Body of pancreas (tissue), 4 donors: Measurements from ENCODE around the gene SLC12A7. TPM values are rescaled to one million over a fixed set of nuclear protein-coding genes. Genes with fewer than 3 reads are reported as not detected.

Experiments
- ATAC-seq: fragments of 150-250 bp; one replicate; pipeline ENCODE4 v1.9.1; 2016
- DNase-seq, 4 donors: peaks; one replicate each; pipeline ENCODE4 v3.0.0-alpha.2; 2019
- H3K27ac ChIP-seq, 4 donors: fragments of 200-600 bp; sonication (generic); 1 replicate in 3 of 4; 2 replicates in 1 of 4; pipeline versions ENCODE4 v1.5.1 to v1.6.1; 2016 to 2019; ENCODE audit warnings: mild to moderate bottlenecking in 1 of 4, mixed read lengths in 1 of 4, moderate library complexity in 1 of 4
- H3K27me3 ChIP-seq, 2 donors: fragments of 200-600 bp; sonication (generic); one replicate each; pipeline ENCODE4 v1.6.0; 2016; ENCODE audit warnings: mild to moderate bottlenecking in 1 of 2
- H3K36me3 ChIP-seq, 2 donors: fragments of 200-600 bp; sonication (generic); replicated peaks in 1 of 2; 2 replicates each; pipeline ENCODE4 v1.5.1; 2016; ENCODE audit warnings: low read depth in 2 of 2; ENCODE audit not compliant: insufficient read depth in 1 of 2
- H3K4me1 ChIP-seq: fragments of 200-600 bp; sonication (generic); one replicate; pipeline ENCODE4 v1.6.0; 2016
- H3K4me3 ChIP-seq, 2 donors: fragments of 200-600 bp; sonication (generic); 1 replicate in 1 of 2; 2 replicates in 1 of 2; pipeline ENCODE4 v1.5.1; 2016 to 2019
- H3K9me3 ChIP-seq, 3 donors: fragments of 200-600 bp; sonication (generic); 1 replicate in 2 of 3; 2 replicates in 1 of 3; pipeline ENCODE4 v1.5.1; 2016
- POLR2A ChIP-seq, 3 donors: fragments of 450-650 bp; IDR thresholded peaks; one replicate each; pipeline ENCODE4 v1.6.1; 2016; ENCODE audit warnings: antibody characterized with exemption in 3 of 3, mild to moderate bottlenecking in 2 of 3
- WGBS, 2 donors: methylation state at CpG; one replicate each; pipeline ENCODE4 v1.1.5; 2017; 5-methylcytosine and 5-hydroxymethylcytosine counted together
- intact Hi-C: fragments of 100-400 bp; cut with DNase I; formaldehyde crosslinking; loops from one replicate; pipeline ENCODE4 v1.15.1; 2023
- total RNA-seq, 2 donors: library from RNA; depleted of rRNA; stranded (reverse); fragments of >200 nt; gene quantifications; one replicate each; pipeline ENCODE4 v1.1.0, GENCODE V29; 2016
- TF ChIP-seq, protein P1 (sequence below), 7 experiments: fragments of 450-650 bp in 4 of 7; fragments of 200-600 bp in 3 of 7; sonication (generic) in 3 of 7; IDR thresholded peaks; one replicate each; pipeline ENCODE4 v1.5.1; 2016 to 2019; ENCODE audit warnings: antibody characterized with exemption in 7 of 7

Gene SLC12A7
- total RNA-seq, 2 donors from 2014 or later, result 35.5 to 42.8 TPM

DNA sequence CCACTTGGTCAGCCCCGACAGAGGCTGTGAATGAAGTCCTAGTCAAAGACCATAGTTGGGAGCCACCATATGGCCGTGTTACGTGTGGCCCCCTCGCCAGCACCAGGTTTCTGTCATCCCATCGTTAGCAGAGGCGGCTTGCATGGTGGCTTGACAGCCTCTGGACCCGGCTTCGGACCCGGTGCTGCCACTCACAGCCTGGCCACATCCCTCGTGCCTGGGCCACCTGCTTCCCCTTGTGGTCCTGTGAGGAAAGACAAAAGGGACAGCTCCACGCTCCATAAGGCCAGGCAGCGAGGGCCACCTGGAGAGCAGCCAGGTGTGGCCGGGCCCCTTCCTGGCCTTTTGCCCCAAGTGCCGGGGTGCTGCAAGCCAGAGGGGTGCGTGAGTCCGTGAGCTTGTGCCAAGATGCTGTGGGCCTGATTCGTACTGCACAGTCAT, 97.1 kb downstream of the SLC12A7 start:
- DNase-seq (no peak), ATAC-seq (no peak)
- 48 to 63% methylated on average over 16 to 17 of the region's 17 CpGs for WGBS, 2 donors
- no peak overlapping the region for H3K4me3 ChIP-seq
- peaks cover 0 to 1% of the 10 kb centered on the region in 2 donors for H3K27me3 ChIP-seq
- intact Hi-C loops, result no loop called here
- no peak for TF ChIP-seq POLR2A (IDR thresholded peaks at IDR 0.05)
- TF ChIP-seq, protein P1, sequence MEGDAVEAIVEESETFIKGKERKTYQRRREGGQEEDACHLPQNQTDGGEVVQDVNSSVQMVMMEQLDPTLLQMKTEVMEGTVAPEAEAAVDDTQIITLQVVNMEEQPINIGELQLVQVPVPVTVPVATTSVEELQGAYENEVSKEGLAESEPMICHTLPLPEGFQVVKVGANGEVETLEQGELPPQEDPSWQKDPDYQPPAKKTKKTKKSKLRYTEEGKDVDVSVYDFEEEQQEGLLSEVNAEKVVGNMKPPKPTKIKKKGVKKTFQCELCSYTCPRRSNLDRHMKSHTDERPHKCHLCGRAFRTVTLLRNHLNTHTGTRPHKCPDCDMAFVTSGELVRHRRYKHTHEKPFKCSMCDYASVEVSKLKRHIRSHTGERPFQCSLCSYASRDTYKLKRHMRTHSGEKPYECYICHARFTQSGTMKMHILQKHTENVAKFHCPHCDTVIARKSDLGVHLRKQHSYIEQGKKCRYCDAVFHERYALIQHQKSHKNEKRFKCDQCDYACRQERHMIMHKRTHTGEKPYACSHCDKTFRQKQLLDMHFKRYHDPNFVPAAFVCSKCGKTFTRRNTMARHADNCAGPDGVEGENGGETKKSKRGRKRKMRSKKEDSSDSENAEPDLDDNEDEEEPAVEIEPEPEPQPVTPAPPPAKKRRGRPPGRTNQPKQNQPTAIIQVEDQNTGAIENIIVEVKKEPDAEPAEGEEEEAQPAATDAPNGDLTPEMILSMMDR (IDR thresholded peaks at IDR 0.05), result no peak
- H3K4me1 ChIP-seq, result peaks cover 15% of the 10 kb centered on the region
- H3K27ac ChIP-seq, result no peak overlapping the region
- no peaks in the 10 kb centered on the region for H3K36me3 ChIP-seq
- H3K9me3 ChIP-seq, result no peaks in the 10 kb centered on the region

DNA sequence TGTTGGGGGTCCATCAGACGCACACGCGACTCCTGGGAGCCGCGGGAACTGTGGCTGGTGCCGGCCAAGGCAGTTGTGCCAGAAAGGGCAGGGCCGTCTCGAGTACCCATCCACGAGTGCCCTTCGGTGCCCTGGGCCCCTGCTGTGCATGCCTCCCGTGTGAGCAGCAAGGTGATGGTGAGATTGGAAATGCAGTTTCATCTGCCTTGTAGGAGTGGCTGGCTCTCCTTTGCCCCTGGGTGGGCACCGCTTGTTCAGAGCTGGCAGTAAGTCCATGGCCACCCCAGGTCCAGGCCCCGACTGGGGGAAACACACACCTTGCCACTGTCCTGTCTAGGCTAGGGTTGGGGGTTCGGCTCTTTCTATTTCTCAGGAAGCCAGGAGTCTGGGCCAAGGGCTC, 97.5 kb downstream of the SLC12A7 start:
- DNase-seq (no peak), ATAC-seq (no peak)
- intact Hi-C loops, result no loop called here
- H3K9me3 ChIP-seq, result no peaks in the 10 kb centered on the region
- WGBS, 2 donors, result 59 to 77% methylated on average over 4 to 10 of the region's 14 CpGs
- H3K4me1 ChIP-seq, result peaks cover 19% of the 10 kb centered on the region
- H3K27me3 ChIP-seq, result peaks cover 0 to 6% of the 10 kb centered on the region in 2 donors
- no peak for TF ChIP-seq POLR2A (IDR thresholded peaks at IDR 0.05)
- TF ChIP-seq, protein P1 (IDR thresholded peaks at IDR 0.05), result no peak
- no peak overlapping the region for H3K4me3 ChIP-seq
- no peaks in the 10 kb centered on the region for H3K36me3 ChIP-seq
- H3K27ac ChIP-seq, result no peak overlapping the region

DNA sequence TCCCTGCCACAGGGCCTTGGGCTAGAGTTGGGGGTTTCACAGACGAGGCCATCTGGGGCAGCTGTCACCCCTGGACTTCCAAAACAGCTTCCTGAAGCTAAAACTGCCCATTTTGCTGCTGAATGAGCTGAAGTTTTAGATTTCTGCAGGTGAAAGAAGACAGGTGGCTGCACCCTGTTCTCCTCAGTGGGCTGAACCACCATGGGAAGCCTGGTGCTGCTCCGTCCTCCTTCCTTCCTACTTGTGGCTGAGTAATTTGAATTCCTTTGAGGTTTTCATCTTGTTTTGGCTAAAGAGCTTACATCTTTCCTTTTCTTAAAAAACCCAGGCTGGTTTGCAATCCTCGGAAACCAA, 97.9 kb downstream of the SLC12A7 start:
- intact Hi-C loops, result no loop called here
- TF ChIP-seq, protein P1 (IDR thresholded peaks at IDR 0.05), result no peak
- no peak for TF ChIP-seq POLR2A (IDR thresholded peaks at IDR 0.05)
- Histone ChIP-seq H3K9me3 (no peaks in the 10 kb centered on the region), H3K4me1 (peaks cover 23% of the 10 kb centered on the region), H3K27me3 (peaks cover 0 to 8% of the 10 kb centered on the region in 2 donors), H3K27ac (no peak overlapping the region), H3K4me3 (no peak overlapping the region), H3K36me3 (no peaks in the 10 kb centered on the region)
- DNase-seq (no peak), ATAC-seq (no peak)
- WGBS, 2 donors, result 74 to 89% methylated on average over 2 to 3 of the region's 3 CpGs

- peaks cover 0 to 8% of the 10 kb centered on the region in 2 donors for H3K27me3 ChIP-seq
- H3K4me3 ChIP-seq, result no peak overlapping the region
- DNase-seq (no peak), ATAC-seq (no peak)
- H3K4me1 ChIP-seq, result peaks cover 24% of the 10 kb centered on the region
- H3K9me3 ChIP-seq, result no peaks in the 10 kb centered on the region
- intact Hi-C loops, result no loop called here
- WGBS, 2 donors, result 88 to 89% methylated on average over 9 to 19 of the region's 19 CpGs
- H3K27ac ChIP-seq, result no peak overlapping the region
- no peak for TF ChIP-seq POLR2A (IDR thresholded peaks at IDR 0.05)
- TF ChIP-seq, protein P1 (IDR thresholded peaks at IDR 0.05), result no peak
- no peaks in the 10 kb centered on the region for H3K36me3 ChIP-seq
Observed at GRCh38 chr5:1013238-1013947, 98.5 kb downstream of the SLC12A7 start.

DNA sequence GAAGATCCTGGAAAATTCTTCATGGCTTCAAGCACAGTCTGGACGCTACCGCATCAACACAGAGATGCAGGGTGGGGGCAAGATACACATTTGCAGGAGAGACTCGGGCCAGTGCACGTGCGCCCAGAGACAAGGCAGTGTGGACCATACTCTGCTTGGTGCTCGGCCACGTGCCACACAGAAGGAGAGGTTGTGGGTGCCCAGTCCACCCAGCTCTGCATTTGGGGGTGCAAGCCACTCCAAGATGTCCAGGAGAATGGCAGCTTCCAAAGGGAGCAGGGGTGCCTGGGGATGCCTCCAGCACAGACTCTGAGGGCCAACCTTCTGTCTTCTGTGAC, 99.0 kb downstream of the SLC12A7 start:
- Histone ChIP-seq H3K4me3 (no peak overlapping the region), H3K9me3 (no peaks in the 10 kb centered on the region), H3K4me1 (peaks cover 28% of the 10 kb centered on the region), H3K27ac (no peak overlapping the region), H3K27me3 (peaks cover 0 to 8% of the 10 kb centered on the region in 2 donors), H3K36me3 (no peaks in the 10 kb centered on the region)
- TF ChIP-seq, protein P1 (IDR thresholded peaks at IDR 0.05), result no peak
- TF ChIP-seq POLR2A (IDR thresholded peaks at IDR 0.05), result no peak
- intact Hi-C loops, result no loop called here
- ATAC-seq (no peak), DNase-seq (no peak)
- WGBS, 2 donors, result 92 to 97% methylated on average over 6 to 7 of the region's 7 CpGs
